ENCODE results near the gene FGF11.
A peak's percentile ranks its signal among the peaks of the same experiment; 100 is the strongest.

DNA sequence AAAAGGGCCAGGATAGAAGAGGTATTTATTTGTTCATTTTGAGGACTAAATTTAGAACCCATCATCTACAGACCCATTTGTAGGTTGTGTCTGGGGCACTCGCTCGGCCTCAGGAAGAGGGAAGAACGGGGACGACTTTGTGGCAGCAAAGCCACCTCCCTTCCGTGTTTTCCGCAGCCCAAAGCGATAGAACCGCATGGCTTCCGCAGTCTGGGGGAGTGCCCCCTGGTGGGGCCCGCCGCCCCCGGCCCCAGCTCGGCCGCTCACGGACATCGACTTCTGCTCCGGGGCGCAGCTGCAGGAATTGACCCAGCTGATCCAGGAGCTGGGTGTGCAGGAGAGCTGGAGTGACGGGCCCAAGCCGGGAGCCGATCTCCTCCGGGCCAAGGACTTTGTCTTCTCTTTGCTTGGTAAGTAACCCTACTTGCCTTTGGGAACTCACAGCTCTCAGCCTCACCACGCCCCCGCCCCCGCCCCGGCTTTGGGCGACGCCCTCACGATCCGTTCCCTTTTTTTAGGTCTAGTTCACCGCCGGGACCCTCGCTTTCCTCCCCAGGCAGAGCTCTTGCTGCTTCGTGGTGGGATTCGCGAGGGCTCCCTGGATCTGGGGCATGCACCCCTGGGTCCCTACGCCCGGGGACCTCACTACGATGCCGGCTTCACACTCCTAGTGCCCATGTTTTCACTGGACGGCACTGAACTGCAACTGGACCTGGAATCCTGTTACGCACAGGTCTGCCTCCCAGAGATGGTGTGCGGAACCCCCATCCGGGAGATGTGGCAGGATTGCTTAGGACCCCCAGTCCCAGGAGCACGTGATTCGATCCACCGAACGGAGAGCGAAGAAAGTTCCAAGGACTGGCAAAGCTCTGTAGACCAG lies 3.4 kb upstream of the FGF11 start:
- TF ChIP-seq CTCF (IDR thresholded peaks at IDR 0.05; ENCODE audit: insufficient read depth, low read length, poor library complexity, severe bottlenecking) (peak; percentile 19), EZH2phosphoT487 (conservative IDR thresholded peaks at IDR 0.05; ENCODE audit: low read length) (no peak)
